ENCODE data around the gene IFT43.

- TF ChIP-seq, protein P1, sequence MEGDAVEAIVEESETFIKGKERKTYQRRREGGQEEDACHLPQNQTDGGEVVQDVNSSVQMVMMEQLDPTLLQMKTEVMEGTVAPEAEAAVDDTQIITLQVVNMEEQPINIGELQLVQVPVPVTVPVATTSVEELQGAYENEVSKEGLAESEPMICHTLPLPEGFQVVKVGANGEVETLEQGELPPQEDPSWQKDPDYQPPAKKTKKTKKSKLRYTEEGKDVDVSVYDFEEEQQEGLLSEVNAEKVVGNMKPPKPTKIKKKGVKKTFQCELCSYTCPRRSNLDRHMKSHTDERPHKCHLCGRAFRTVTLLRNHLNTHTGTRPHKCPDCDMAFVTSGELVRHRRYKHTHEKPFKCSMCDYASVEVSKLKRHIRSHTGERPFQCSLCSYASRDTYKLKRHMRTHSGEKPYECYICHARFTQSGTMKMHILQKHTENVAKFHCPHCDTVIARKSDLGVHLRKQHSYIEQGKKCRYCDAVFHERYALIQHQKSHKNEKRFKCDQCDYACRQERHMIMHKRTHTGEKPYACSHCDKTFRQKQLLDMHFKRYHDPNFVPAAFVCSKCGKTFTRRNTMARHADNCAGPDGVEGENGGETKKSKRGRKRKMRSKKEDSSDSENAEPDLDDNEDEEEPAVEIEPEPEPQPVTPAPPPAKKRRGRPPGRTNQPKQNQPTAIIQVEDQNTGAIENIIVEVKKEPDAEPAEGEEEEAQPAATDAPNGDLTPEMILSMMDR (IDR thresholded peaks at IDR 0.05) = no peak
- TF ChIP-seq EZH2 (IDR thresholded peaks at IDR 0.05) (no peak), EZH2phosphoT487 (IDR thresholded peaks at IDR 0.05) (no peak)
These were observed 26.8 kb downstream of the IFT43 start for GRCh38 chr14:76012354-76012753.

Data from neural progenitor cell (in vitro differentiated cells).